HK-2 (cell line): ENCODE data around the gene AUTS2.

Experiments used
- DNase-seq: peaks from one replicate; pipeline ENCODE4 v3.0.0-alpha.2; 2018; ENCODE audit not compliant: unreplicated experiment

The AUTS2 gene

GRCh38 chr7:69939317-69939716, 341.0 kb downstream of the AUTS2 start:
- DNase-seq = no peak

GRCh38 chr7:69941077-69941651, 342.9 kb downstream of the AUTS2 start:
- no peak for DNase-seq

- no peak for DNase-seq
These were observed 344.3 kb downstream of the AUTS2 start for GRCh38 chr7:69942573-69942972.

GRCh38 chr7:69946901-69947300, 348.6 kb downstream of the AUTS2 start:
- DNase-seq = no peak

- no peak for DNase-seq
These were observed 349.7 kb downstream of the AUTS2 start for GRCh38 chr7:69947998-69948397.

GRCh38 chr7:69949122-69949521, 350.8 kb downstream of the AUTS2 start:
- DNase-seq = no peak

- DNase-seq = no peak
These were observed 353.2 kb downstream of the AUTS2 start for GRCh38 chr7:69951458-69951857.

- no peak for DNase-seq
These were observed 355.1 kb downstream of the AUTS2 start for GRCh38 chr7:69953136-69954067.

- no peak for DNase-seq
These were observed 358.3 kb downstream of the AUTS2 start for GRCh38 chr7:69956541-69956940.

GRCh38 chr7:69957661-69958060, 359.4 kb downstream of the AUTS2 start:
- DNase-seq = no peak

- no peak for DNase-seq
These were observed 361.7 kb downstream of the AUTS2 start for GRCh38 chr7:69959789-69960499.

- no peak for DNase-seq
These were observed 363.2 kb downstream of the AUTS2 start for GRCh38 chr7:69961436-69961835.

- DNase-seq = no peak
These were observed 364.2 kb downstream of the AUTS2 start for GRCh38 chr7:69962186-69963065.

- DNase-seq = no peak
These were observed 365.1 kb downstream of the AUTS2 start for GRCh38 chr7:69963393-69963792.

- DNase-seq = no peak
These were observed 368.7 kb downstream of the AUTS2 start for GRCh38 chr7:69966766-69967591.

- DNase-seq = no peak
These were observed 369.6 kb downstream of the AUTS2 start for GRCh38 chr7:69967689-69968450.

- DNase-seq = no peak
These were observed 370.8 kb downstream of the AUTS2 start for GRCh38 chr7:69968969-69969556.

- no peak for DNase-seq
These were observed 383.4 kb downstream of the AUTS2 start for GRCh38 chr7:69981646-69982045.

GRCh38 chr7:69982197-69982596, 383.9 kb downstream of the AUTS2 start:
- no peak for DNase-seq

- no peak for DNase-seq
These were observed 391.3 kb downstream of the AUTS2 start for GRCh38 chr7:69989551-69989950.
